GM21619 (cell line): Measurements from ENCODE around the gene TRAPPC6A.

ENCODE experiments used
- ATAC-seq: cut with Tn5 transposase; IDR thresholded peaks from one replicate; pipeline ENCODE4 v1.9.1; 2021; ENCODE audit not compliant: unreplicated experiment

TRAPPC6A gene

GRCh38 chr19:45186509-45187334 is 8.7 kb upstream of the TRAPPC6A start:
- ATAC-seq = no peak

GRCh38 chr19:45184115-45184514 is 6.1 kb upstream of the TRAPPC6A start:
- ATAC-seq = no peak

GRCh38 chr19:45182758-45183157 is 4.7 kb upstream of the TRAPPC6A start:
- ATAC-seq = no peak

- ATAC-seq = no peak
Measured at GRCh38 chr19:45180936-45181335, 2.9 kb upstream of the TRAPPC6A start.

- ATAC-seq = no peak
Measured at GRCh38 chr19:45179892-45180370, 1.9 kb upstream of the TRAPPC6A start.

- no peak for ATAC-seq
Measured at GRCh38 chr19:45179072-45179891, 1.2 kb upstream of the TRAPPC6A start.

GRCh38 chr19:45178262-45179071 is 430 bp upstream of the TRAPPC6A start, which contains the start of gene BLOC1S3:
TSS of gene BLOC1S3 (plus strand) at chr19:45178784. CDS start at chr19:45179297, 513 bp downstream.
- ATAC-seq = peak; percentile 78

- no peak for ATAC-seq
Measured at GRCh38 chr19:45175515-45176345, 2.3 kb downstream of the TRAPPC6A start.

GRCh38 chr19:45173816-45174215 is 4.2 kb downstream of the TRAPPC6A start:
- no peak for ATAC-seq

- no peak for ATAC-seq
Measured at GRCh38 chr19:45172611-45173208, 5.3 kb downstream of the TRAPPC6A start.

GRCh38 chr19:45172173-45172572 is 5.9 kb downstream of the TRAPPC6A start:
- ATAC-seq = no peak

GRCh38 chr19:45171211-45171623 is 6.8 kb downstream of the TRAPPC6A start:
- ATAC-seq = no peak

- ATAC-seq = no peak
Measured at GRCh38 chr19:45170146-45171106, 7.6 kb downstream of the TRAPPC6A start.

GRCh38 chr19:45169602-45170001 is 8.4 kb downstream of the TRAPPC6A start:
- ATAC-seq = no peak

GRCh38 chr19:45168767-45169351 is 9.2 kb downstream of the TRAPPC6A start:
- ATAC-seq = no peak

- no peak for ATAC-seq
Measured at GRCh38 chr19:45166723-45167252, 11.2 kb downstream of the TRAPPC6A start.

GRCh38 chr19:45164577-45165335 is 13.3 kb downstream of the TRAPPC6A start:
- ATAC-seq = peak; percentile 68
